H1 (cell line): ENCODE results near the gene OR9A2. TPM values are rescaled to one million over a fixed set of nuclear protein-coding genes. Genes with fewer than 3 reads are reported as not detected.

Experiments
- CTCF ChIA-PET: fragments of 300-600 bp; sonication (Branson Sonifier 250); formaldehyde crosslinking; loops from one replicate; lab custom pipeline; 2021; ENCODE audit not compliant: partially characterized antibody; lab: Charles Lee
- POLR2A ChIA-PET: fragments of 300-600 bp; sonication (Branson Sonifier 250); formaldehyde crosslinking; loops from one replicate; lab custom pipeline; 2021; ENCODE audit warnings: inconsistent platforms; ENCODE audit not compliant: partially characterized antibody; lab: Charles Lee
- DNase-seq, 2 experiments: peaks; one replicate each; pipeline versions ENCODE4 v3.0.0 to v3.0.0-alpha.2; 2010 to 2022; ENCODE audit warnings: low spot score in 2 of 2, low read depth in 1 of 2, mixed read lengths in 1 of 2
- FAIRE-seq: peaks from 2 replicates; lab custom pipeline; 2011; peaks lifted over from hg19 to GRCh38; lab: Jason Lieb, UNC
- H2AFZ ChIP-seq: 2 replicates; pipeline ENCODE4 v1.8.1; 2012; ENCODE audit warnings: low read length, inconsistent platforms
- H2AK5ac ChIP-seq: 2 replicates; pipeline ENCODE4 v1.6.1; 2013; ENCODE audit warnings: low read depth, low read length
- H2BK120ac ChIP-seq: replicated peaks from 2 replicates; pipeline ENCODE3; 2013; ENCODE audit warnings: low read depth, low read length, inconsistent platforms
- H2BK12ac ChIP-seq: 2 replicates; pipeline ENCODE4 v1.6.1; 2013; ENCODE audit warnings: low read depth, low read length
- H2BK15ac ChIP-seq: 2 replicates; pipeline ENCODE4 v1.6.1; 2013; ENCODE audit warnings: low read length
- H2BK20ac ChIP-seq: 2 replicates; pipeline ENCODE4 v1.6.1; 2013; ENCODE audit warnings: low read length
- H2BK5ac ChIP-seq: 2 replicates; pipeline ENCODE4 v1.6.1; 2013; ENCODE audit warnings: low read depth, low read length
- H3K14ac ChIP-seq: 2 replicates; pipeline ENCODE4 v1.6.1; 2013; ENCODE audit warnings: inconsistent platforms; ENCODE audit not compliant: insufficient read length
- H3K18ac ChIP-seq: 2 replicates; pipeline ENCODE4 v1.6.1; 2013; ENCODE audit warnings: low read length; ENCODE audit errors: extremely low read depth
- H3K23ac ChIP-seq: 2 replicates; pipeline ENCODE4 v1.6.1; 2013; ENCODE audit warnings: inconsistent platforms; ENCODE audit not compliant: insufficient read length
- H3K23me2 ChIP-seq: 2 replicates; pipeline ENCODE4 v1.6.1; 2013; ENCODE audit warnings: low read depth, low read length
- H3K27ac ChIP-seq: 2 replicates; pipeline ENCODE4 v1.6.1; 2011; ENCODE audit warnings: low read depth, low read length, inconsistent platforms
- H3K27me3 ChIP-seq, 4 experiments: replicated peaks in 1 of 4; 1 replicate in 1 of 4; 2 replicates in 3 of 4; pipeline versions ENCODE4 v1.6.1 to v1.8.1; 2011 to 2013; ENCODE audit warnings: low read length in 3 of 4, mild to moderate bottlenecking in 3 of 4, inconsistent platforms in 2 of 4, mixed read lengths in 2 of 4, moderate library complexity in 1 of 4; ENCODE audit not compliant: control insufficient read depth in 3 of 4, insufficient read depth in 3 of 4; ENCODE audit errors: extremely low read depth in 1 of 4
- H3K36me3 ChIP-seq, 4 experiments: 2 replicates each; pipeline versions ENCODE4 v1.6.1 to v1.8.1; 2011 to 2013; ENCODE audit warnings: mild to moderate bottlenecking in 4 of 4, low read length in 3 of 4, moderate library complexity in 2 of 4, control low read depth in 1 of 4, inconsistent platforms in 1 of 4; ENCODE audit not compliant: insufficient read depth in 4 of 4, control insufficient read depth in 2 of 4
- H3K4ac ChIP-seq: replicated peaks from 2 replicates; pipeline ENCODE3; 2013; ENCODE audit warnings: low read length, low read depth, mixed read lengths, inconsistent platforms; ENCODE audit not compliant: insufficient read length
- H3K4me1 ChIP-seq, 4 experiments: replicated peaks in 1 of 4; 1 replicate in 1 of 4; 2 replicates in 3 of 4; pipeline versions ENCODE4 v1.6.1 to v1.8.1; 2011 to 2013; ENCODE audit warnings: low read length in 3 of 4, inconsistent platforms in 2 of 4, mixed read lengths in 1 of 4; ENCODE audit not compliant: insufficient read depth in 4 of 4, control insufficient read depth in 3 of 4
- H3K4me2 ChIP-seq, 2 experiments: 2 replicates each; pipeline versions ENCODE4 v1.6.1 to v1.8.1; 2011 to 2013; ENCODE audit warnings: low read depth in 2 of 2, low read length in 2 of 2, control low read depth in 1 of 2, inconsistent platforms in 1 of 2, mild to moderate bottlenecking in 1 of 2; ENCODE audit not compliant: insufficient read depth in 1 of 2
- H3K4me3 ChIP-seq, 4 experiments: fragments of 200-600, 300-600 bp in 1 of 4; sonication (generic), shearing (Covaris generic), sonication (Bioruptor Twin) in 1 of 4; 2 replicates each; pipeline versions ENCODE4 v1.5.1 to v1.8.1; 2011 to 2016; ENCODE audit warnings: low read length in 4 of 4, low read depth in 3 of 4, control low read depth in 2 of 4, inconsistent platforms in 2 of 4, mild to moderate bottlenecking in 2 of 4, mixed read lengths in 1 of 4, moderate library complexity in 1 of 4; ENCODE audit not compliant: insufficient read depth in 2 of 4; ENCODE audit errors: extremely low read depth in 1 of 4
- H3K56ac ChIP-seq: replicated peaks from 2 replicates; pipeline ENCODE3; 2013; ENCODE audit warnings: low read depth, mild to moderate bottlenecking, mixed read lengths, low read length, inconsistent platforms; ENCODE audit not compliant: insufficient read length
- H3K79me1 ChIP-seq: 2 replicates; pipeline ENCODE4 v1.6.1; 2013; ENCODE audit warnings: low read depth, low read length, control low read depth
- H3K79me2 ChIP-seq, 2 experiments: 2 replicates each; pipeline versions ENCODE4 v1.6.1 to v1.8.1; 2012 to 2013; ENCODE audit warnings: low read length in 2 of 2, mild to moderate bottlenecking in 2 of 2, inconsistent platforms in 1 of 2; ENCODE audit not compliant: insufficient read depth in 2 of 2, control insufficient read depth in 1 of 2
- H3K9ac ChIP-seq, 4 experiments: replicated peaks in 1 of 4; 1 replicate in 1 of 4; 2 replicates in 3 of 4; pipeline versions ENCODE4 v1.6.1 to v1.8.1; 2011 to 2013; ENCODE audit warnings: low read depth in 3 of 4, low read length in 3 of 4, control low read depth in 2 of 4, mild to moderate bottlenecking in 2 of 4, moderate library complexity in 2 of 4, inconsistent platforms in 1 of 4; ENCODE audit errors: extremely low read depth in 1 of 4
- H3K9me3 ChIP-seq, 2 experiments: 2 replicates each; pipeline versions ENCODE4 v1.6.1 to v1.8.1; 2012 to 2013; ENCODE audit warnings: mild to moderate bottlenecking in 2 of 2, moderate library complexity in 2 of 2, control low read depth in 1 of 2, inconsistent platforms in 1 of 2, low read depth in 1 of 2, low read length in 1 of 2, mixed read lengths in 1 of 2; ENCODE audit not compliant: insufficient read depth in 2 of 2
- H4K20me1 ChIP-seq, 2 experiments: replicated peaks in 1 of 2; 2 replicates each; pipeline versions ENCODE3 to v1.8.1; 2011 to 2013; ENCODE audit warnings: inconsistent platforms in 2 of 2, low read length in 2 of 2, mild to moderate bottlenecking in 1 of 2; ENCODE audit not compliant: insufficient read depth in 2 of 2, control insufficient read depth in 1 of 2
- H4K5ac ChIP-seq: 2 replicates; pipeline ENCODE4 v1.6.1; 2013; ENCODE audit warnings: low read length, low read depth, mixed read lengths, inconsistent platforms; ENCODE audit not compliant: insufficient read length
- H4K8ac ChIP-seq: 2 replicates; pipeline ENCODE4 v1.8.0; 2013; ENCODE audit warnings: mild to moderate bottlenecking, moderate library complexity, low read length, inconsistent platforms; ENCODE audit not compliant: insufficient read depth; ENCODE audit errors: extremely low read depth
- H4K91ac ChIP-seq: replicated peaks from 2 replicates; pipeline ENCODE3; 2013; ENCODE audit warnings: low read length, mixed read lengths, inconsistent platforms; ENCODE audit not compliant: insufficient read length
- HDAC6 ChIP-seq: IDR thresholded peaks from one replicate; pipeline ENCODE4 v1.7.1; 2012; ENCODE audit warnings: low read depth, mild to moderate bottlenecking, inconsistent platforms, low read length, moderate library complexity
- MAFK ChIP-seq: IDR thresholded peaks from 2 replicates; pipeline ENCODE4 v1.6.1; 2012; ENCODE audit warnings: low read depth, mild to moderate bottlenecking, improper control_type of control experiment, low read length
- SIRT6 ChIP-seq: IDR thresholded peaks from one replicate; pipeline ENCODE4 v1.7.1; 2012; ENCODE audit warnings: low read length, inconsistent platforms
- SP2 ChIP-seq: IDR thresholded peaks from 2 replicates; pipeline ENCODE4 v1.6.1; 2012; ENCODE audit warnings: mild to moderate bottlenecking, low read length, inconsistent platforms
- SRF ChIP-seq: IDR thresholded peaks from 2 replicates; pipeline ENCODE4 v1.6.1; 2011; ENCODE audit warnings: mild to moderate bottlenecking, low read depth, low read length, moderate library complexity
- TAF7 ChIP-seq: optimal IDR thresholded peaks from 2 replicates; pipeline ENCODE3; 2011; ENCODE audit warnings: low read depth, mild to moderate bottlenecking, inconsistent platforms, low read length, moderate library complexity, borderline replicate concordance
- WGBS, 2 experiments: shearing (Covaris generic) in 1 of 2; methylation state at CpG; one replicate each; pipeline versions ENCODE4 v1.1.6 to v1.1.7; 2013 to 2015; ENCODE audit warnings: low lambda C conversion rate in 2 of 2, mixed read lengths in 2 of 2, inconsistent platforms in 1 of 2, low coverage in 1 of 2, missing lambda C conversion rate in 1 of 2; ENCODE audit not compliant: insufficient replicate concordance in 2 of 2, insufficient coverage in 1 of 2, insufficient read length in 1 of 2; ENCODE audit errors: extremely low coverage in 1 of 2, missing lambda C conversion rate in 1 of 2; 5-methylcytosine and 5-hydroxymethylcytosine counted together
- polyA plus RNA-seq, 7 experiments: library from polyadenylated mRNA; depleted of rRNA in 3 of 7; stranded (reverse) in 5 of 7; unstranded in 2 of 7; fragments of >200 nt in 5 of 7; fragments of 200-250 nt in 2 of 7; gene quantifications; 1 replicate in 5 of 7; 2 replicates in 1 of 7; 4 replicates in 1 of 7; pipeline versions ENCODE4 v1.2.1 to v1.2.3, GENCODE V29; 2011 to 2013; ENCODE audit warnings: missing spikeins in 2 of 7, mixed read lengths in 2 of 7
- total RNA-seq: library from RNA; stranded (reverse); fragmentation: NEBNext Ultra II Directional; extraction: Animal tissue kit (Norgen Biotek cat#: 25700); gene quantifications from 2 replicates; pipeline ENCODE4 v1.2.1, GENCODE V29; 2021

The OR9A2 gene
- total and polyA plus RNA-seq, 2 of the 8 experiments (the other 6 are each of a cell fraction or from before 2014, with no cell fraction given): not detected

- H3K27me3 ChIP-seq: no peaks in the 10 kb centered on the region
- no peaks in the 10 kb centered on the region for H3K79me2 ChIP-seq
- no peak overlapping the region for H2AFZ ChIP-seq
- no peak overlapping the region for H2BK15ac ChIP-seq
- no peaks in the 10 kb centered on the region; a peak in 1 of 4 replicates for H3K9me3 ChIP-seq
- ChIA-PET CTCF (interaction anchor here (0.7 to 19.0 kb wide), 18 partner anchors 9 to 397 kb away, joined by 3 to 480 read pairs (median 4); partner anchors contain the start of genes EPHB6 and TAS2R40), POLR2A (interaction anchor here (1.0 kb wide), 1 partner anchor 10 kb away, joined by 3 read pairs; no protein-coding TSS in a partner anchor)
- no peak overlapping the region for H4K5ac ChIP-seq
- 85% methylated on average over 6 of the region's 6 CpGs; no CpG with 5 or more reads in 1 of the 2 experiments for WGBS, 2 experiments
- H3K4me2 ChIP-seq: no peak overlapping the region
- no peak overlapping the region for H2BK5ac ChIP-seq
- H3K9ac ChIP-seq: no peak overlapping the region
- no peak overlapping the region for H3K4me3 ChIP-seq
- no peak overlapping the region for H2BK12ac ChIP-seq
- H3K23ac ChIP-seq: no peak overlapping the region
- no peak overlapping the region for H3K18ac ChIP-seq
- no peaks in the 10 kb centered on the region for H3K4me1 ChIP-seq
- H4K8ac ChIP-seq: no peak overlapping the region
- H3K79me1 ChIP-seq: no peaks in the 10 kb centered on the region
- H3K23me2 ChIP-seq: no peaks in the 10 kb centered on the region
- H2BK120ac ChIP-seq: no peak overlapping the region
- H2BK20ac ChIP-seq: no peak overlapping the region
- no peaks in the 10 kb centered on the region for H3K36me3 ChIP-seq
- H3K56ac ChIP-seq: no peak overlapping the region
- no peak overlapping the region for H3K27ac ChIP-seq
- TF ChIP-seq SIRT6: no peak
- no peak for TF ChIP-seq SP2
- TF ChIP-seq MAFK: no peak
- no peak for TF ChIP-seq SRF
- TF ChIP-seq HDAC6: no peak
- no peak for TF ChIP-seq TAF7
- H4K20me1 ChIP-seq: no peaks in the 10 kb centered on the region
- H3K14ac ChIP-seq: no peak overlapping the region
- no peak overlapping the region for H4K91ac ChIP-seq
- FAIRE-seq (no peak), DNase-seq (no peak)
- no peak overlapping the region for H3K4ac ChIP-seq
- H2AK5ac ChIP-seq: no peak overlapping the region
These were observed 21.2 kb downstream of the OR9A2 start for GRCh38 chr7:143005632-143006260.
